ENCODE results near the gene AHCYL2. TPM values are rescaled to one million over a fixed set of nuclear protein-coding genes. Genes with fewer than 3 reads are reported as not detected.

The AHCYL2 gene
- total and polyA plus RNA-seq, 2 of the 8 experiments (the other 6 are each of a cell fraction or from before 2014, with no cell fraction given) = 20.7 to 25.4 TPM

GRCh38 chr7:129273936-129274335 lies 49.1 kb downstream of the AHCYL2 start:
- Histone ChIP-seq H4K8ac (ENCODE audit: extremely low read depth, insufficient read depth, low read length) (no peak overlapping the region), H3K14ac (ENCODE audit: insufficient read length) (no peak overlapping the region), H2BK20ac (ENCODE audit: low read length) (no peak overlapping the region), H2AK5ac (ENCODE audit: low read depth, low read length) (no peak overlapping the region), H2BK120ac (replicated peaks; ENCODE audit: low read depth, low read length) (no peak overlapping the region), H3K79me1 (ENCODE audit: low read depth, low read length) (no peaks in the 10 kb centered on the region), H3K27me3 (replicated peaks in 1 of 4; ENCODE audit: control insufficient read depth in 3 of 4, extremely low read depth in 1 of 4, insufficient read depth in 3 of 4, low read length in 3 of 4) (no peaks in the 10 kb centered on the region), H3K9ac (replicated peaks in 1 of 4; ENCODE audit: extremely low read depth in 1 of 4, low read depth in 3 of 4, low read length in 3 of 4) (no peak overlapping the region), H3K4me3 (ENCODE audit: extremely low read depth in 1 of 4, insufficient read depth in 2 of 4, low read depth in 3 of 4, low read length in 4 of 4) (no peak overlapping the region), H2BK15ac (ENCODE audit: low read length) (no peak overlapping the region), H3K79me2 (ENCODE audit: control insufficient read depth in 1 of 2, insufficient read depth in 2 of 2, low read length in 2 of 2) (no peaks in the 10 kb centered on the region), H3K56ac (replicated peaks; ENCODE audit: insufficient read length, low read depth, low read length) (no peak overlapping the region), H3K23me2 (ENCODE audit: low read depth, low read length) (no peaks in the 10 kb centered on the region), H2AFZ (ENCODE audit: low read length) (no peak overlapping the region), H4K20me1 (replicated peaks in 1 of 2; ENCODE audit: control insufficient read depth in 1 of 2, insufficient read depth in 2 of 2, low read length in 2 of 2) (peaks cover 0 to 3% of the 10 kb centered on the region in 2 experiments), H3K4ac (replicated peaks; ENCODE audit: insufficient read length, low read depth, low read length) (no peak overlapping the region), H2BK5ac (ENCODE audit: low read depth, low read length) (no peak overlapping the region), H3K27ac (ENCODE audit: low read depth, low read length) (no peak overlapping the region), H3K18ac (ENCODE audit: extremely low read depth, low read length) (no peak overlapping the region), H2BK12ac (ENCODE audit: low read depth, low read length) (no peak overlapping the region), H4K91ac (replicated peaks; ENCODE audit: insufficient read length, low read length) (no peak overlapping the region), H3K4me1 (replicated peaks in 1 of 4; ENCODE audit: control insufficient read depth in 3 of 4, insufficient read depth in 4 of 4, low read length in 3 of 4) (no peaks in the 10 kb centered on the region), H3K9me3 (ENCODE audit: insufficient read depth in 2 of 2, low read depth in 1 of 2, low read length in 1 of 2) (no peaks in the 10 kb centered on the region; a peak in 1 of 4 replicates), H3K36me3 (ENCODE audit: control insufficient read depth in 2 of 4, insufficient read depth in 4 of 4, low read length in 3 of 4) (peaks cover 0 to 9% (median 0%) of the 10 kb centered on the region in 4 experiments; a peak in 2 of 8 replicates), H4K5ac (ENCODE audit: insufficient read length, low read depth, low read length) (no peak overlapping the region), H3K23ac (ENCODE audit: insufficient read length) (no peak overlapping the region), H3K4me2 (ENCODE audit: insufficient read depth in 1 of 2, low read depth in 2 of 2, low read length in 2 of 2) (no peak overlapping the region)
- ChIA-PET POLR2A (ENCODE audit: partially characterized antibody) (no interaction called here), CTCF (ENCODE audit: partially characterized antibody) (interaction anchor here (0.6 to 1.0 kb wide), 5 partner anchors 10 to 327 kb away, joined by 3 to 6 read pairs (median 3); no protein-coding TSS in a partner anchor)
- TF ChIP-seq CEBPB (IDR thresholded peaks at IDR 0.05; ENCODE audit: low read depth, low read length) (no peak), CHD2 (IDR thresholded peaks at IDR 0.05; ENCODE audit: low read length) (no peak), RNF2 (IDR thresholded peaks at IDR 0.05; ENCODE audit: borderline replicate concordance, low read depth, low read length, missing control alignments, poor library complexity, severe bottlenecking) (no peak), RBBP5 (IDR thresholded peaks at IDR 0.05; ENCODE audit: borderline replicate concordance, low read depth, low read length) (no peak), SRF (IDR thresholded peaks at IDR 0.05; ENCODE audit: low read depth, low read length) (no peak), HDAC6 (IDR thresholded peaks at IDR 0.05; ENCODE audit: low read depth, low read length) (no peak), POLR2A (IDR thresholded peaks at IDR 0.05; ENCODE audit: control extremely low read depth in 1 of 2, low read depth in 2 of 2, low read length in 2 of 2) (no peak), GABPA (IDR thresholded peaks at IDR 0.05; ENCODE audit: borderline replicate concordance, insufficient read depth, low read length) (no peak), TAF1 (IDR thresholded peaks at IDR 0.05; ENCODE audit: low read depth, low read length) (no peak)
- no peak for FAIRE-seq
- DNase-seq (ENCODE audit: low read depth in 1 of 2, low spot score in 2 of 2) = no peak
